GM11168 (cell line): Measurements from ENCODE around the gene SLC24A4.

Experiments
- in situ Hi-C: fragments of 300-500 bp; cut with MboI; formaldehyde crosslinking; loops from one replicate; pipeline ENCODE4 v1.12.0; 2022; ENCODE audit warnings: low sequenced_read_pairs; ENCODE audit not compliant: unreplicated experiment

SLC24A4 gene

GRCh38 chr14:92362781-92363235 lies 39.8 kb downstream of the SLC24A4 start:
- in situ Hi-C loops = no loop called here

GRCh38 chr14:92366237-92366636 lies 43.3 kb downstream of the SLC24A4 start:
- in situ Hi-C loops = no loop called here

DNA sequence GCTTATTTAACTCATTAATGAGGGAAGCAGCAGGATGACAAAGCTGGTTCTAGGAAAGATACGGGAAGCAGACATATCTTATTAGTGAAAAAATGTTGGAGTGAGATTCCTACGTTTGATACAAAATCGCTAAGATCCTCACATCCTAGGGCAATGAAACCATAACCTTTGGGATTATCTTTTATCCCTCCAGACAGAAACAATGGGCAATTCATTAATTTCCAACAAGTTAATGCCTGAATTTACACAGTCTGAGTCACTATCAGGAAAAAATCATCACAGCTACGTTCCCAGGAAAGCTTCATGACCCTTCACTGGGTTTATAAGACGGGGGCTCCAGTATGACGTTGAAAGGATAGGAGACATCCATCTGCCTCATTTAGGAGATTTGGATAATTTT lies 45.0 kb downstream of the SLC24A4 start:
- in situ Hi-C loops = no loop called here

DNA sequence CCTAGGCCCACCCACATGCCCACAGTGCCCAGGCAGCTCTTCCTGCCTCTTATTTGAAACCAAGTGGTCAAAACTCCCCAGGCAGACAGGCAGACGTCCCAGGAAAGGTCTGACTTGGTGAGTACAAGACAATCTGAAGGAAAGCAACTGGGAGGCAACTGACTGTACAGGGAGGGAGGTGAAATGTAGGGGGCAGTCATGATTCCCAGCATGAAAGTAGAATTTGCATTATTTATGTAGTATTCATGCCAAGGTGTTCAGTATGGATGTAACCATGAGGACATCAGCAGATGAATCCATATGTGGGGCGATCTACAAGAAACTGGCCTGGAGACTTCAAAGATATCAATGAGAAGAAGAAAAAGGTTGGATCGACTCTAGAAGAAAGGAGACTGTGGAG lies 46.1 kb downstream of the SLC24A4 start:
- in situ Hi-C loops = no loop called here

GRCh38 chr14:92372230-92372629 lies 49.3 kb downstream of the SLC24A4 start:
- in situ Hi-C loops = no loop called here

GRCh38 chr14:92373336-92373735 lies 50.4 kb downstream of the SLC24A4 start:
- in situ Hi-C loops = no loop called here

DNA sequence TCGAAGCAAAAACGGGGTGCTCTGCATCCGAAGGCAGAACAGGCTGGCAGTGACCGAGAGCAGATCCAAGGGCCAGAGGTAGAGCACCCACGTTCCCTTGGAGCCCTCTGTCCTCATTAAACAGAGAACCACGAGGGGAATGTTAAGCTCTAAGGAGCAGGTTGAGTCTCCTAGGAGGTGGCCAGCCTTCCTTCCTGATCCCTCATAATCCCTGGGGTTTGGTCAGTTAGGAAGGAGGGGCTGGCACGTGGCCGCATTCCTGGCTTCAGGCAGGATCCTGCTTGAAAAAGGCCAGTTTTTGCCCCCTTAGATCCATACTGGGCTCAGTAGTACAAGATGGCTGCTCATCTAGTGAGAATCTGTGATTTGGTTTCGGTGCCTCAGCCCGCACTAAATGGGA lies 57.2 kb downstream of the SLC24A4 start:
- in situ Hi-C loops = no loop called here

DNA sequence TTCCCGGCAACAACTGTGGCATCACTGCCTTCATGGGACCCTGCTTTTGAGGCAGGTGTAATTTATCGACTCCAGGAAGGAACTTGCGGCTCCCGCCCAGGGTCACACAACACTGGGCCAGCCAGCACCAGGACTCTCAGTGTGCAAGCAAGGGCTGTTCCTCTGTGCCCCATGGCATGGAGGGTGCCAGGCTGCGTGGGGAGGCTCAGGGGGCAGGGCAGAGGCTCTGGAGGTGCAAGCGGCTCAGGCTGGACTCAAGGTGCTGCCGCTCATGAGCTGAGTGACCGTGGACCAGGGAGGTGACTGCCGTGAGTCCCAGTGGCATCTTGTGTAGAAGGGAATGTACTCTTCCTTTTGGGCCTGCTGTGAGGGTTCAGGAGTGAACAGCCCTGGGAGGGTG lies 57.6 kb downstream of the SLC24A4 start:
- in situ Hi-C loops = no loop called here

DNA sequence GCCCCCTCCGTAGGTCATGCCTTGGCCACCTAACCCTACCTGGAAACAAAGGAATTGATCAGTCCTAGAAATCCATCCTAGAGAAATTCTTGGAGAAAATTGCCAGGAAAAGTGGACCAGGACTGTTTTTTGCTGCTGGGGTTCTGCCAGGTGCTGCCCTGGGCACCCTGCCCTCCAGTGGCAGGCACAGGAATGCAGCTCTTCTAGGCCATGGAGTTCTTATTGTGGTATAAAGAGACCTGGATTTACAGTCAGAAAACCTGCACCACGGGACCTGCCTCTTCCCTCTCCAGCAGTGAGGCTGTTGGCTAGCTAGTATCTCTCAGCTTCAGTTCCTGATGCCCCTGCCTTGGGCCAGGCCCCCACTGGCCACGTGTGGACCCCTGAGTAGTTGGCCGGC lies 59.7 kb downstream of the SLC24A4 start:
- in situ Hi-C loops = no loop called here

DNA sequence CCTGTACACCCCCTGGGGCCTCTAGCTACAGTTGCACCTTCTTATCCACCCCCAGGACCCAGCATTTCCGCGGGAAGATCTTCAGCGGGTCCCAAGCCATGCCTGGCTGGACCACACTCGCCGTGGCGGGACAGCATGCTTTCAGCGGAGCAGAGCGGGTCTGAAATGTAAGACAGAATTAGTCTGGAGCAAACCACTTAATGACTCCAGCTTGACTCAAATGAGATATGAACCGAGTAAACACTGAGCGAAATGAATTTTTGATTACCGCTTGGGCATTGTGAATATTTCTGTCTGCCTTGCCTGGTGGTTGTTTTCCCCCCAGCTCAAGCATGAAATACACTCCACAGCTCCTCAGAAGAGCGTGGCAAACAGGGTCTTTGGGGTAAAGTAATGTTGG lies 60.8 kb downstream of the SLC24A4 start:
- in situ Hi-C loops = no loop called here

DNA sequence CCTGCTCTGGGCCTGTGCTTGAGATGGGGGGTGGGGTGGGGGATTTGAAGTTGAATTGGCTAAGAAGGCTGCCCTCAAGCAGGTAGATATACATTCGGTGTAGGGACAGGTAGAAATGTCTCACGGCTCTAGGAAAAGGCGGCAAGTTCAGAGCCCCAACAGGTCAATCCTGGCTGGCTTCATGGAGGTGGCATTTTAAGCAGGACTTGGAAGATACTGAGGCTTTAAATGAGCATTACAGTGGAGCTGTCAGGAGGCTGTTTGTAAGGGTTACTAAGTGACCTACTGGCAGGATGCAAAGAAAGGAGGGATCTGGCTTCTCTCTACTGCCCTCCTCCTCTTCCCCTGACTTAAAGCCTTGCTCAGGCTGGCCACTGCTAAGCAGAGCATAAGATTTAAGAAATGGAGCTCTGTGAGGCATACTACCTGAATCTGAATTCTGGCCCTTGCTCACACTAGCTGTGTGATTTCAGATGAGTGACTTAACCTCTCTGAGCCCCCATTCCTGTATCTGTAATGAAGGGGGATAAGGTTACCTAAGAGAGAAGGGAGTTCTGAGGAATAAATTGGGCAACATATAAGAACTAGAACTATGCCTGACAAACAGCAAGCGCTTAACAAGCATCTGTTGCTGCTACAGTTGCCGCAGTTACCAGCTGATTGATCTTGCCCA lies 61.6 kb downstream of the SLC24A4 start:
- in situ Hi-C loops = no loop called here

DNA sequence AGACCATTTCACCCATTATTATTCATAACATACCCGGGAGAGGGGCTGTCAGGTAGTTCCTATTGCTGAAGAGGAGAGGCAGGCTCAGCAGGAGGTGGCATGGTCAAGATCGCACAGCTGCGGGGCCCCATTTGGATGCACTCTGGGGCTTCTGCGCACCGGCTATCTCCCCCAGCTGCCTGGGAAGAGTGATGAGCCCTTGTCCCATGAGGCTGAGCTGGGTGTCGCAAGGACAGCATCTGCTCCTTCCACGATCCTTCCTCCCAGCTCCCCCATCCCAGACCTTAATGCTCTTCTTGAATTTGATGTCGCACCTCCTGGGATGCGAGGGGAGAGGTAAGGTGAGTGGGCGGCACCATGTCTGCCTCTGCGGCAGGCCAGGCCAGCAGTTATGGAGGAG lies 62.6 kb downstream of the SLC24A4 start:
- in situ Hi-C loops = no loop called here

DNA sequence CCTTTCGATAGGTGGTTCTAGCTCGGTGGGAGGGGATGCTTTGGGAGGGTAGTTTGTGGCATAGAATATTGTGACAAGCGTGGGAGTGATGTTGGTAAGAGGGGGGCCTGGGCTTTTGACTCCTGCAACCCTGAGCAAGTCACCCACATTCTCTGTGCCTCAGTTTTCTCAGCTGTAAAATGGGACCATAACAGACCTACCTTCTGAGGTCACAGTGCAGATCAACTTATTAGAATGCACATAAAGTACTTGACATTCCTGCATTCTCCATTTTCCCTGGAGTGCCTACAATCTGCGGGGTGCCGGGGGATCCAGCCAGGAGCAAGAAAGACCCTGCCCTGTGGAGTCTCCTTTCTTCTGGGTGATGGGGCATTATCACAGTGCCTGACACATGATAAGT lies 63.2 kb downstream of the SLC24A4 start:
- in situ Hi-C loops = no loop called here

DNA sequence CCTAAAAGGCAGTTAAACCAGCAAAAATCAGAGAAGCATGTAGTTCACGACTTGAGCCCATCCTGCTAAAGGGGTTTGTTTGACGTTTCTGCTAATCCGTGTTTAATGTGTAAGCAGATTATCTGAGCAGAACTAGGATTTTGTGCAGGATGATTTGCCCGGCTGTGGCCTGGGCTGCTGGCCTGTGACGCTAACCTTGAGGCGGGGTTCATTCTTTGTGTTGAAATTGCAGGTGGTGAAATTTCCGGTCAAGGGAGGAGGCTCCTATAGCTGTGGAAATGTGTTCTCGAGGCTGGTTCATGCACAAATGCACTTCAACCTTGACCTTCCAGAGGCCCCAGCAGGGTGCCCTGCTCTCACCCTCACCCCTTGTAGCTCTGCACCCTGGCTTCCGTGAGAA lies 63.7 kb downstream of the SLC24A4 start:
- in situ Hi-C loops = no loop called here

DNA sequence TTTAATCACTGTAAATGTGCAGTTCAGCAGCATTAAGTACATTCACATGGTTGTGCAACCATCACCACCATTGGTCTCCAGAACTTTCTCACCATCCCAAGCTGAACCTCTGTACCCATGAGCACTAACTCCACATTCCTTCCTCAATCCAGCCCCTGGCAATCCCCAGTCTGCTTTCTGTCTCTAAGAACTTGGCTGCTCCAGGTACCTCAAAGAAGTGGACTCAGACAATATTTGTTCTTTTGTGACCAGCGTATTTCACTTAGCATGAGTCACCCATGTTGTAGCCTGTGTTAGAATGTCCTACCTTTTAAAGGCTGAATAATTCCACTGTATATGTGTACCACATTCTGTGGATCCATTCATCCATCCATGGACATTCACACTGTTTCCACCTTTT lies 64.6 kb downstream of the SLC24A4 start:
- in situ Hi-C loops = no loop called here

- in situ Hi-C loops = no loop called here
Observed at GRCh38 chr14:92389598-92390158, 66.7 kb downstream of the SLC24A4 start.

DNA sequence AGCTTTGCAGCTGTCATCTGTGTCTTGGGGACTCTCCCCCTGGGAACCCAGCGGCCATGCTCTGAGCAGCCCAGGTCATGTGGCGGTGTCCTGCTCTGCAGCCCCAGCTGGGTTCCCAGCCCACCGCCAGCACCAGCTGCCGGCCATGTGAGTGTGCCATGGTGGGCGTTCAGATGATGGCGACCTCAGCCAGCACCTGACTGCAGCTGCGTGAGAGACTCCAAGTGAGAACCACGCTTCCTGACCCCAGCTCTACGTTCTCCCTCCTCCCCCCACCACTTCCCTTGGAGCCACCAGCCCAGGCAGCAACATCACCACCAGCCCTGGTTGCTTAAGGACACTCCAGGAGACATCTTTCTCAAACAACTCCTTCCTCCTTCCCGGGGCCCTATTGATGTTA lies 68.8 kb downstream of the SLC24A4 start:
- in situ Hi-C loops = no loop called here

DNA sequence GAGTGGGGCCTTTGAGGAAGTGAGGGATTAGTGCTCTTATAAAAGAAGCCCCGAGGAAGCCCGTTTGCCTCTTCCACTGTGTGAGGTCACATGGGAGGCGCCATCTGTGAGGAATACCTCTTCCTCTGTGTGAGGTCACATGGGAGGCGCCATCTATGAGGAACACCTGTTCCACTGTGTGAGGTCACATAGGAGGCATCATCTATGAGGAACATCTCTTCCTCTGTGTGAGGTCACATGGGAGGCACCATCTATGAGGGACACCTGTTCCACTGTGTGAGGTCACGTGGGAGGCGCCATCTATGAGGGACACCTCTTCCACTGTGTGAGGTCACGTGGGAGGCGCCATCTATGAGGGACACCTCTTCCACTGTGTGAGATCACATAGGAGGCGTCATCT lies 69.7 kb downstream of the SLC24A4 start:
- in situ Hi-C loops = no loop called here

DNA sequence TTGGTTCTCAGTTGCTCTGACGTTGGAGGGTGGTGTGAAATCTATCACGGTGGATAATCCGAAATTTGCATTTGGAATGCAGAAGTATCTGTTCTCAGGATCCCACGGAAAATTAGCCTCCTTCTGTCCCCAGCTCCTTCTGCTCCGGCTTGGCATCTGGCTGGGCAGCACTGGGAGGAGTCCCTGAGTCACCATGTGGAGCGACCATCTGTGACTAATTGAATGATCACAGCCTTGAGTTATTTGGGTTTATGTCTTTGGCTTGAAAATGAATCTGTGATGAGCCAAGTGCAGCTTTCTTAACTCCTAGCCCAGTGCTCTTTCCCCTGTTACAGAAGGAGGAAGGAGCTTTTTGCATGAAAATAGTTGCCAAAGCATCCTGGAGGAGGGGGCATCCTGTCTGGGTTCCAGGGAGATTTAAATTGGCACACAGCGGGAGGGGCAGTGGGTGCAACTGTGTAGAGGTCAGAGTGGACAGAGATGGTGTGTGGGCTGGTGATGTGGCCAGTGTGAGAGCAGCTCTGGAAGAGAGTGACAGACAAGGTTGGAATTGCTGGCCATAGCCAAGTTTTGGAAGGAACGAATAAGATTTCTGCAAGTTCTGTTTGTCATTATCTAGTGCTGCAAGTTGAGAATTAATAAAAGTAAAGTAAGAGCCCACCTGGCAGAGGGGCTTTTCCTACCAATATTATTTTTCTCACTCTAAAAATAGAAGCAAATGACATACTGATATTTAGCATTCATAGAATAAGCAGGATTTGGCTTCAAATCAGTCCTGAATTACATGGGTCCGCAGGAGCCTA lies 74.4 kb downstream of the SLC24A4 start:
- in situ Hi-C loops = no loop called here

DNA sequence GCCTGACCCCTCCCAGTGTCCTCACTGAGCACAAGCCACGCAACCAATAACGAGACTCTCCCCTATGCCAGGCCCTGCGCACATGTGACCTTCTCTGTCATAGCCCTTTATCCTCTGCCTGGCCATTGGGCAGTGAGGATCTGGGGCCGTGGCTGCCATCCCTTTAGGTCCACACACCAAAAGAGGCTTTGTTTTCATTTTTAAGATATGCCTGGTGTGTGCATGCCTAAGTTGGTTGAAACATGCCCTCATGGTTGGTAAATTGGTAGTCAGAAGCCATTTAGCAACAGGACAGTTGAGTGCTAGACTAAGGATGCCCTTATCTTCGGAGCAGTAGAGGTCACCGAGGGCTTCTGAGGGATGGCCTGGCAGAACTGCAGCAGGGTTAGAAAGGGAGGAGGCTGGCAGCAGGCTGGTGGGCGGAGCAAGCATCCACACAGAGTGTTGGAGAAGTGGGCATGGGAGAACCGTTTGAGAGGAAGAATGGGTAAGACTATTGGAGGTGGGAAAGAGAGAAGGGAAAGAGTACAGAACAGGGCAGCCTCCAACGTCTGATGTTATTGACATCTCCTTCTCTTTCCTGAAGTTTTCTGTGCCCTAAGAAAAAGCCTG lies 75.1 kb downstream of the SLC24A4 start:
- in situ Hi-C loops = no loop called here
